Adipocyte (in vitro differentiated cells): ENCODE measurements around the gene SPDL1.
"Not testable (repeated sequence)": the region's sequence is repeated elsewhere in the genome, so short reads cannot be mapped to it uniquely, and the experiment has no call there.

Experiments
- DNase-seq: peaks from one replicate; pipeline ENCODE4 v3.0.0-alpha.2; 2015; ENCODE audit warnings: low read depth
- H3K27me3 ChIP-seq: replicated peaks from 2 replicates; pipeline ENCODE4 v1.7.0; 2013; ENCODE audit warnings: mild to moderate bottlenecking, low read length, moderate library complexity; ENCODE audit not compliant: control insufficient read depth, insufficient read depth
- H3K36me3 ChIP-seq: 2 replicates; pipeline ENCODE4 v1.7.0; 2013; ENCODE audit warnings: low read length, mild to moderate bottlenecking, moderate library complexity; ENCODE audit not compliant: control insufficient read depth, insufficient read depth, severe bottlenecking
- H3K4me1 ChIP-seq: 2 replicates; pipeline ENCODE4 v1.7.0; 2013; ENCODE audit warnings: mild to moderate bottlenecking, low read length, moderate library complexity; ENCODE audit not compliant: control insufficient read depth, insufficient read depth
- H3K4me3 ChIP-seq: 2 replicates; pipeline ENCODE4 v1.7.0; 2013; ENCODE audit warnings: mild to moderate bottlenecking, low read length, moderate library complexity
- H3K9ac ChIP-seq: 2 replicates; pipeline ENCODE4 v1.7.0; 2013; ENCODE audit warnings: mild to moderate bottlenecking, low read length, moderate library complexity
- H3K9me3 ChIP-seq: 2 replicates; pipeline ENCODE4 v1.7.0; 2013; ENCODE audit warnings: mild to moderate bottlenecking, low read length, moderate library complexity; ENCODE audit not compliant: control insufficient read depth

SPDL1 gene

DNA sequence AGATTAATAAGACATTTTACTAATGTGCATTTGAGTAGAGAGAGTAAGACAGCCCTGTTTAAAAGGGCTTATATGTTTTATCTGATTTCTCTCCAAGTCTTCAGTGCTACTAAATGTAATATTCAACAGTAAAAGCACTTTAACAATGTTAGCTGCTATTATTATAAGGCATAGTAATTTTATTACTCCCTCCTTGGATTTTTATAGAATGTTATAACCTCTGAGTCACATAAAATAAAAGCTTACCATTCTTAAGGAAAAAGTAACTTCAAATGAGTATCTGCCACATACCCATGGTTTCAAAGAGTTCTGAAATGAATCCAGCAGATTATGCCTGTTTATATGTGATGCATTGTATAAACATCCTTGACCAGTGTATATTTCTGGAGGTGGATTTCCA is 19.0 kb downstream of the SPDL1 start:
- no peak overlapping the region for H3K9ac ChIP-seq
- H3K36me3 ChIP-seq = peaks cover 68% of the 10 kb centered on the region

DNA sequence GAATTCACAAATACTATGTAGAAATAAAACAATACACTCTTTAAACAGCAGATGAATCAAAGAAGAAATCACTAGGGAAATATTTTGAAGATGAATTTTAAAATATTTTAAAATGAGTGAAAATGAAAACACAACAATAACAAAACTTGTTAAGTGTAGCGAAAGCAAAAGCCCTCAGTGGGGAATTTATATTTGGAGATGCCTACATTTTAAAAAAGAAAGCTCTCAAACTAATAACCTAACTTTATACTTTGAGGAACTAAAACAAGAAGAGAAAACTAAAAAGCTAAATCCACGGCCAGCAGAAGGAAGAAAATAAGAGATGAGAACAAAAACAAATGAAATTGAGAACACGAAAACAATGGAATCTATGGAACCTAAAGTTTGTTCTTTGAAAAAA is 22.7 kb downstream of the SPDL1 start:
- H3K36me3 ChIP-seq = peaks cover 30% of the 10 kb centered on the region
- peaks cover 13% of the 10 kb centered on the region for H3K4me1 ChIP-seq

More for the DNA sequence above, 19.0 kb downstream of the SPDL1 start:
- Histone ChIP-seq H3K27me3 (no peaks in the 10 kb centered on the region), H3K4me1 (peaks cover 6% of the 10 kb centered on the region), H3K9me3 (no peaks in the 10 kb centered on the region), H3K4me3 (no peak overlapping the region)
- DNase-seq = peak; percentile 18

GRCh38 chr5:169607882-169608281 is 24.3 kb downstream of the SPDL1 start:
- Histone ChIP-seq H3K9me3 (peaks cover 14% of the 10 kb centered on the region), H3K27me3 (no peaks in the 10 kb centered on the region)
- DNase-seq = no peak

More for the DNA sequence above, 22.7 kb downstream of the SPDL1 start:
- H3K27me3 ChIP-seq = no peaks in the 10 kb centered on the region
- no peak overlapping the region for H3K9ac ChIP-seq
- DNase-seq = no peak
- H3K9me3 ChIP-seq = peaks cover 12% of the 10 kb centered on the region
- H3K4me3 ChIP-seq = no peak overlapping the region

GRCh38 chr5:169609716-169610115 is 26.1 kb downstream of the SPDL1 start:
- Histone ChIP-seq H3K9ac (no peak overlapping the region), H3K4me3 (no peak overlapping the region), H3K9me3 (peaks cover 14% of the 10 kb centered on the region), H3K27me3 (no peaks in the 10 kb centered on the region), H3K36me3 (peaks cover 7% of the 10 kb centered on the region), H3K4me1 (peaks cover 13% of the 10 kb centered on the region)
- DNase-seq = no peak

More at GRCh38 chr5:169607882-169608281, 24.3 kb downstream of the SPDL1 start:
- Histone ChIP-seq H3K4me3 (no peak overlapping the region), H3K9ac (no peak overlapping the region), H3K4me1 (peaks cover 13% of the 10 kb centered on the region), H3K36me3 (peaks cover 18% of the 10 kb centered on the region)

DNA sequence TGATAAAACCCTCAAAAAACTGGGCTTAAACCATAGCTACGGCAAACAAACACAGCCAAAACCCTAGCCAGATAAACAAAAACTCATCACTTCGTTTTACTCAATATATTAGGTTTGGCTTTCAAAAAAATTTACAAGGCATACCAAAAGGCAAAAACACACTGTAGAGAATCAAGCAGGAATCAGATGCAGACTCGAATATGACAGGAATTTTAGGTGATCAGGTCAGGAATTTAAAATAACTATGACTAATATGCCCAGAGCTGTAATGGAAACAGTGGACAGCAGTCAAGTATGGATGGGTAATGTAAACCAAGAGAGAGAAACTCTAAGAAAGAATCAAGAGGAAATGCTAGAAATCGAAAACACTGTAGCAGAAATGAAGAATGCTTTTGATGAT is 27.0 kb downstream of the SPDL1 start:
- Histone ChIP-seq H3K9ac (no peak overlapping the region), H3K4me3 (no peak overlapping the region), H3K36me3 (no peaks in the 10 kb centered on the region), H3K4me1 (peaks cover 13% of the 10 kb centered on the region), H3K27me3 (no peaks in the 10 kb centered on the region), H3K9me3 (peaks cover 14% of the 10 kb centered on the region)
- no peak for DNase-seq

- no peak for DNase-seq
- Histone ChIP-seq H3K9ac (no peak overlapping the region), H3K9me3 (peaks cover 9% of the 10 kb centered on the region), H3K36me3 (no peaks in the 10 kb centered on the region), H3K4me1 (no peaks in the 10 kb centered on the region), H3K4me3 (no peak overlapping the region), H3K27me3 (no peaks in the 10 kb centered on the region)
Measured at GRCh38 chr5:169615561-169615960, 32.0 kb downstream of the SPDL1 start.

GRCh38 chr5:169624307-169624706 is 40.7 kb downstream of the SPDL1 start:
- H3K4me3 ChIP-seq, H3K36me3 ChIP-seq, H3K27me3 ChIP-seq, H3K9me3 ChIP-seq, H3K9ac ChIP-seq, DNase-seq: not testable (repeated sequence)
- peaks cover 22% of the 10 kb centered on the region for H3K4me1 ChIP-seq

DNA sequence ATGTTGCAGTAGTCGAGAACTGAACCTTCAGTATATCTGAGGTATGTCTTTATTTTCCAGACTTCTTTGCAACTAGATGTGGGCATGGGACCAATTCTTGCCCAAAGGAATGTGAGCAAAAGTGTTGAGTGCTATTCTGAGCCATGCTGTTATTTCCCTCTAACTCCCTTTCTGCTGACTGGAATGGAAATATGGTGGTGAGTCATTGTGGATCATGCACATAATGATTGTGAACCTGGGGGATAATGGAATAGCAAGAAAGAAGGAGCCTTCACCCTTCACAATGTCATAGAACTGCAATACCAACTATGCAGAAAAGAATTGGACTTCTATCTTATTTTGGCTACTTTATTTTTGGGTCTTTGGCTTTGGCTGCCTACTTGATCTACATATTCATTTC is 43.2 kb downstream of the SPDL1 start:
- Histone ChIP-seq H3K36me3 (no peaks in the 10 kb centered on the region), H3K9ac (peak overlapping the region; percentile 4), H3K27me3 (no peaks in the 10 kb centered on the region), H3K4me3 (no peak overlapping the region), H3K4me1 (peaks cover 45% of the 10 kb centered on the region), H3K9me3 (peaks cover 6% of the 10 kb centered on the region)
- DNase-seq = peak; percentile 77

- H3K4me1 ChIP-seq = peaks cover 48% of the 10 kb centered on the region
- no peaks in the 10 kb centered on the region for H3K36me3 ChIP-seq
- DNase-seq = no peak
- H3K27me3 ChIP-seq = no peaks in the 10 kb centered on the region
- H3K4me3 ChIP-seq = no peak overlapping the region
- no peak overlapping the region for H3K9ac ChIP-seq
- peaks cover 6% of the 10 kb centered on the region for H3K9me3 ChIP-seq
Measured at GRCh38 chr5:169627551-169627950, 44.0 kb downstream of the SPDL1 start.

DNA sequence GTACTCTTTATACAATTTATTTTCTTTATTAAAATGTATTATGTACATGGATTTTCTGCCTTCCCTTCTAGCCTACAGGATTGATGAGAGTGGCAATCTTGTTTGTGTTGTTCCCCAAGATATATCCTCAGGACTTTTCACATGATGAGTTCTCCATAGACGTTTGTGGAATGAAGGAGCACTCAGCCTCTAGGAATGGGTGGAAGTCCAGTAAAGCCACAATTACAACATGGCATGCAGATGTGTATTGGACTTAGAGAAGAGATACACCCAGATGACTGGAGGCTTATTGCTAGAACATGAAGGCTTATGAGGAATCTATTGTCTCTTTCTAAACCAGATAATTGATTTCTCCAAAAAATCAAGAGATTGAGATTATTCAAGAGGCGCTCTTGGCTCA is 45.3 kb downstream of the SPDL1 start:
- peak; percentile 57 for DNase-seq
- Histone ChIP-seq H3K27me3 (no peaks in the 10 kb centered on the region), H3K4me1 (peaks cover 48% of the 10 kb centered on the region), H3K9ac (no peak overlapping the region), H3K4me3 (no peak overlapping the region), H3K36me3 (no peaks in the 10 kb centered on the region), H3K9me3 (no peaks in the 10 kb centered on the region)

DNA sequence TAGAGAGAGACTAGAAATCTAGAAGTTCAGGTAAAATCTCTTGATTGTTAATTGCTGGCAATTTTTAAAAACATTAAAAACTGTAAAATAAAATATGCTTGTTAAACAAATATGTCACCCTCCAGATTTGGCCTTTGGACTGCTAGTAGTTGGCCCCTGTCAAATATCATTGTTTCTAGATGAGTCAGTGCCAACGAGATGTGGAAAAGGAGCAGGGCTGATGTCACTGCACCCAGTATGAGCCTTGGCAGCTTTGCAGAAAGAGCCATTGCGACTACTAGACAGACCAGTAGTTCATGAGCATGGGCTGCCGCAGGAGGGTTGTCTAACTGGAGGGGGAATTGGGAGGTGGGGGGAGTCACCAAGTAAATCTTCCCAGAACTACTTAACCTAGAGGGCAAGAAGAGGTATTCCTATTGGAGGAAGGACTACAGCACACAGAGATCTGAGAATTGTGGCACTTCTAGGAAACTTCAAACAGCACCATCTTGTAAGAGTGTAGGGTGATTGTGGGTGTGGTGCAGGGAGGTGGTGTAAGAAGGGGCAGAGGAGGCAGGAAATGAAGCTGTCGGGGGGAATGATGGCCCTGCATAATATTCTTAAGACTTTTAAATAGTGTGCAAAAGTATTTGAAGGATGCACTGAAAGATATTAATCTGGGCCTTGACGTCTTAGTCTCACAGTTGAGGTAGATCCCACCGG is 46.4 kb downstream of the SPDL1 start:
- Histone ChIP-seq H3K4me3 (no peak overlapping the region), H3K9me3 (no peaks in the 10 kb centered on the region), H3K27me3 (no peaks in the 10 kb centered on the region), H3K4me1 (peaks cover 48% of the 10 kb centered on the region), H3K9ac (no peak overlapping the region), H3K36me3 (no peaks in the 10 kb centered on the region)
- DNase-seq = peak; percentile 60

DNA sequence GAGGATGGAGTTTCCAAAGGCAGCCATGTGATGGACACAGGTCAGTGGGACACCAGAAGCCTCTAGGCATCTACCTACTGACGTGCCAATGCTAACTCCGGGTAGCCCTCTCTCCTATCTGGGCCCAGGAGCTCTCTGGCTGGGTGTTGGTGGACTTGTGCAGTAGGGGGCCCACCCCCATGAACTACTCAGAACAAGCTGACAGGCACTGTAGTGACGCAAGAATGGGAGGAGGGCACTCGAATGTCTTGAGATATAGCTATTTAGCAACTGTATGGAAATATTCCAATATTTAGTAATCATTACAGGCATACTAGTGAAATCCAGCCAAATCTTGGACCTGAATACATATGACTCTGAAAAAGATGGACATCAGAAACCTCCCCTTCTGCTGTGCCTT is 47.8 kb downstream of the SPDL1 start:
- H3K9me3 ChIP-seq = no peaks in the 10 kb centered on the region
- no peak overlapping the region for H3K9ac ChIP-seq
- no peak overlapping the region for H3K4me3 ChIP-seq
- peaks cover 50% of the 10 kb centered on the region for H3K4me1 ChIP-seq
- peak; percentile 86 for DNase-seq
- H3K27me3 ChIP-seq = no peaks in the 10 kb centered on the region
- H3K36me3 ChIP-seq = no peaks in the 10 kb centered on the region
